Tibial artery (tissue), 4 donors: ENCODE measurements around the gene ENKUR.
A peak's percentile ranks its signal among the peaks of the same experiment; 100 is the strongest.

Experiments used
- DNase-seq, 2 donors: peaks; one replicate each; pipeline ENCODE4 v3.0.0-alpha.2; 2019
- H3K27ac ChIP-seq, 2 donors: fragments of 200-600 bp; sonication (generic) in 1 of 2; 1 replicate in 1 of 2; 2 replicates in 1 of 2; pipeline ENCODE4 v1.5.1; 2018 to 2019; ENCODE audit warnings: mild to moderate bottlenecking in 1 of 2
- H3K27me3 ChIP-seq, 2 donors: fragments of 200-600 bp; sonication (generic) in 1 of 2; one replicate each; pipeline versions ENCODE4 v1.5.1 to v1.6.0; 2016 to 2019
- H3K36me3 ChIP-seq, 3 donors: fragments of 200-600 bp; sonication (generic) in 2 of 3; one replicate each; pipeline ENCODE4 v1.5.1; 2016 to 2019; ENCODE audit warnings: mild to moderate bottlenecking in 2 of 3
- H3K4me1 ChIP-seq, 4 donors: fragments of 200-600 bp; sonication (generic) in 2 of 4; 1 replicate in 3 of 4; 2 replicates in 1 of 4; pipeline ENCODE4 v1.5.1; 2016 to 2019
- H3K4me3 ChIP-seq, 2 donors: fragments of 200-600 bp; sonication (generic) in 1 of 2; 1 replicate in 1 of 2; 2 replicates in 1 of 2; pipeline ENCODE4 v1.5.1; 2018 to 2019; ENCODE audit warnings: mild to moderate bottlenecking in 2 of 2
- H3K9me3 ChIP-seq, 3 donors: fragments of 200-600 bp; sonication (generic) in 1 of 3; one replicate each; pipeline ENCODE4 v1.5.1; 2016 to 2019
- CTCF ChIP-seq, 2 experiments: fragments of 200-600 bp in 1 of 2; fragments of 450-650 bp in 1 of 2; IDR thresholded peaks; one replicate each; pipeline ENCODE4 v1.5.1; 2017 to 2019; ENCODE audit warnings: antibody characterized with exemption in 2 of 2, mild to moderate bottlenecking in 1 of 2, moderate library complexity in 1 of 2
- intact Hi-C: fragments of 100-400 bp; cut with DNase I; formaldehyde crosslinking; loops from one replicate; pipeline ENCODE4 v1.15.0; 2023; ENCODE audit warnings: low total_unique reads

The ENKUR gene

GRCh38 chr10:24952143-24952706 is 63.7 kb downstream of the ENKUR start, which contains the start of gene PRTFDC1:
Gene PRTFDC1 (minus strand): TSS chr10:24952606. CDS start chr10:24952575, 31 bp downstream.
- peak; percentile 48 to 72 for DNase-seq
- Histone ChIP-seq H3K4me3 (peak within 1 kb of the TSS; percentile 61 to 82), H3K36me3 (no peaks in the 10 kb centered on the region), H3K27me3 (no peaks in the 10 kb centered on the region), H3K4me1 (peaks cover 0 to 17% (median 8%) of the 10 kb centered on the region in 4 donors), H3K27ac (peak within 1 kb of the TSS; percentile 69 to 71), H3K9me3 (no peaks in the 10 kb centered on the region)
- no peak for TF ChIP-seq CTCF (IDR thresholded peaks at IDR 0.05)
- intact Hi-C loops: loop anchor here (5.0 kb wide), 1 partner anchor 230 kb away; the partner anchor contains the start of gene ARHGAP21

GRCh38 chr10:24951201-24952142 is 64.5 kb downstream of the ENKUR start:
- no peak for TF ChIP-seq CTCF (IDR thresholded peaks at IDR 0.05)
- H3K4me1 ChIP-seq: peaks cover 0 to 17% (median 8%) of the 10 kb centered on the region in 4 donors
- H3K9me3 ChIP-seq: no peaks in the 10 kb centered on the region
- H3K36me3 ChIP-seq: no peaks in the 10 kb centered on the region
- no peaks in the 10 kb centered on the region for H3K27me3 ChIP-seq
- H3K4me3 ChIP-seq: peak overlapping the region; percentile 61 to 82
- intact Hi-C loops: loop anchor here (5.0 kb wide), 1 partner anchor 229 kb away; the partner anchor contains the start of gene ARHGAP21
- DNase-seq: no peak
- H3K27ac ChIP-seq: peak overlapping the region; percentile 69 to 71

GRCh38 chr10:24950439-24950838 is 65.5 kb downstream of the ENKUR start:
- DNase-seq: no peak
- no peaks in the 10 kb centered on the region for H3K27me3 ChIP-seq
- no peak for TF ChIP-seq CTCF (IDR thresholded peaks at IDR 0.05)
- peaks cover 0 to 17% (median 8%) of the 10 kb centered on the region in 4 donors for H3K4me1 ChIP-seq
- intact Hi-C loops: loop anchor here (5.0 kb wide), 1 partner anchor 228 kb away; the partner anchor contains the start of gene ARHGAP21
- H3K9me3 ChIP-seq: no peaks in the 10 kb centered on the region
- H3K27ac ChIP-seq: no peak overlapping the region
- no peaks in the 10 kb centered on the region for H3K36me3 ChIP-seq
- H3K4me3 ChIP-seq: no peak overlapping the region

GRCh38 chr10:24949616-24950015 is 66.3 kb downstream of the ENKUR start:
- H3K4me1 ChIP-seq: peaks cover 0 to 17% (median 8%) of the 10 kb centered on the region in 4 donors
- H3K36me3 ChIP-seq: no peaks in the 10 kb centered on the region
- H3K27ac ChIP-seq: no peak overlapping the region
- no peak for TF ChIP-seq CTCF (IDR thresholded peaks at IDR 0.05)
- intact Hi-C loops: loop anchor here (5.0 kb wide), 1 partner anchor 227 kb away; the partner anchor contains the start of gene ARHGAP21
- H3K27me3 ChIP-seq: no peaks in the 10 kb centered on the region
- H3K9me3 ChIP-seq: no peaks in the 10 kb centered on the region
- DNase-seq: no peak
- no peak overlapping the region for H3K4me3 ChIP-seq

- intact Hi-C loops: no loop called here
- H3K4me3 ChIP-seq: no peak overlapping the region
- peaks cover 0 to 10% (median 5%) of the 10 kb centered on the region in 4 donors for H3K4me1 ChIP-seq
- no peak overlapping the region for H3K27ac ChIP-seq
- no peaks in the 10 kb centered on the region for H3K9me3 ChIP-seq
- H3K27me3 ChIP-seq: no peaks in the 10 kb centered on the region
- no peak for DNase-seq
- H3K36me3 ChIP-seq: no peaks in the 10 kb centered on the region
- TF ChIP-seq CTCF (IDR thresholded peaks at IDR 0.05): no peak
Measured at GRCh38 chr10:24947304-24948097, 68.5 kb downstream of the ENKUR start.
